Stomach smooth muscle (tissue), 2 donors: Measurements from ENCODE around the gene DTNB.

ENCODE experiments used
- H3K27ac ChIP-seq: one replicate; pipeline ENCODE4 v1.7.0; 2013; ENCODE audit warnings: mild to moderate bottlenecking, low read length, inconsistent platforms
- H3K27me3 ChIP-seq, 2 donors: one replicate each; pipeline ENCODE4 v1.7.0; 2013; ENCODE audit warnings: low read length in 2 of 2; ENCODE audit not compliant: insufficient read depth in 2 of 2, control insufficient read depth in 1 of 2
- H3K36me3 ChIP-seq, 2 donors: one replicate each; pipeline ENCODE4 v1.7.0; 2013; ENCODE audit warnings: low read length in 2 of 2; ENCODE audit not compliant: control insufficient read depth in 2 of 2, insufficient read depth in 2 of 2
- H3K4me1 ChIP-seq: one replicate; pipeline ENCODE4 v1.7.0; 2013; ENCODE audit warnings: low read length; ENCODE audit not compliant: control insufficient read depth, insufficient read depth
- H3K4me3 ChIP-seq, 2 donors: one replicate each; pipeline ENCODE4 v1.7.0; 2013; ENCODE audit warnings: low read length in 2 of 2
- H3K9ac ChIP-seq, 2 donors: one replicate each; pipeline ENCODE4 v1.7.0; 2013; ENCODE audit warnings: low read length in 2 of 2, mild to moderate bottlenecking in 1 of 2
- H3K9me3 ChIP-seq, 2 donors: one replicate each; pipeline ENCODE4 v1.7.0; 2013; ENCODE audit warnings: low read length in 2 of 2; ENCODE audit not compliant: control insufficient read depth in 2 of 2
- donor health status: healthy.
- donor health status: Pancreatic carcinoma.

The DTNB gene

DNA sequence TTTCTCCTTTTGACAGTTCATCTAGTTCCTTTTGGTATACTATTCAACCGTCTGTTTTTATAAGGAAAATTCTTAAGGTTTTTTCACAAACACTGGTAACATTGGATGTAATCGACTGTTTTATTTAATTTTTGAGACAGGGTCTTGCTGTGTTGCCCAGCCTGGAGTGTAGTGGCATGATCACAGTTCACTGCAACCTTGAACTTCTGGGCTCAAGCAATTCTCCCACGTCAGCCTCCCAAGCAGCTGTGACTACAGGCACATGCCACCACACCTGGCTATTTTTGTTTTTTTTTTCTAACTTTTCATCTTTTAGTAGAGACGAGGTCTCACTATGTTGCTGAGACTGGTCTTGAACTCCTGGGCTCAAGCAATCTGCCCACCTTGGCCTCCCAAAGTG, 227.3 kb downstream of the DTNB start:
- Histone ChIP-seq H3K9ac (no peak overlapping the region), H3K4me3 (no peak overlapping the region), H3K4me1 (no peaks in the 10 kb centered on the region), H3K9me3 (no peaks in the 10 kb centered on the region), H3K27me3 (no peaks in the 10 kb centered on the region), H3K36me3 (no peaks in the 10 kb centered on the region), H3K27ac (no peak overlapping the region)

DNA sequence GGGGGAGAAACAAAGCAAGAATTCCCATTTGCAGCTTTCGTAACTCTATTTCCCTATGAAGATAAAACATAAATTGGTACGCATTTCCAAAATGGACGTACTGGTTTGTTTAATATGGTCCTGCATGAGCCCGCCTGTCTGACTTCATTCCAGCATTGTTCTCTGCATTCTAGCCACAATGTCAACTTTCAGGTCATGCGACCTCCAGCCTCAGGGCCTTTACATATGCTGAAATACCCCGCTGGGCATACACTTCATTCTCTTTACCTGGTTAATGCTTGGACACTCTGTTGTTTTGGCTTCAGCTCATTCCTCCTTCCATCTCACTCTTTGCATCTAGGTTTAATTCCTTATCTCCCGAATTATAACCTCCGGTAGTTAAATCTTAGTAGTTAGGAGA, 227.9 kb downstream of the DTNB start:
- no peak overlapping the region for H3K4me3 ChIP-seq
- H3K27me3 ChIP-seq = no peaks in the 10 kb centered on the region
- H3K9ac ChIP-seq = no peak overlapping the region
- no peaks in the 10 kb centered on the region for H3K36me3 ChIP-seq
- no peaks in the 10 kb centered on the region for H3K9me3 ChIP-seq
- H3K4me1 ChIP-seq = no peaks in the 10 kb centered on the region
- no peak overlapping the region for H3K27ac ChIP-seq

DNA sequence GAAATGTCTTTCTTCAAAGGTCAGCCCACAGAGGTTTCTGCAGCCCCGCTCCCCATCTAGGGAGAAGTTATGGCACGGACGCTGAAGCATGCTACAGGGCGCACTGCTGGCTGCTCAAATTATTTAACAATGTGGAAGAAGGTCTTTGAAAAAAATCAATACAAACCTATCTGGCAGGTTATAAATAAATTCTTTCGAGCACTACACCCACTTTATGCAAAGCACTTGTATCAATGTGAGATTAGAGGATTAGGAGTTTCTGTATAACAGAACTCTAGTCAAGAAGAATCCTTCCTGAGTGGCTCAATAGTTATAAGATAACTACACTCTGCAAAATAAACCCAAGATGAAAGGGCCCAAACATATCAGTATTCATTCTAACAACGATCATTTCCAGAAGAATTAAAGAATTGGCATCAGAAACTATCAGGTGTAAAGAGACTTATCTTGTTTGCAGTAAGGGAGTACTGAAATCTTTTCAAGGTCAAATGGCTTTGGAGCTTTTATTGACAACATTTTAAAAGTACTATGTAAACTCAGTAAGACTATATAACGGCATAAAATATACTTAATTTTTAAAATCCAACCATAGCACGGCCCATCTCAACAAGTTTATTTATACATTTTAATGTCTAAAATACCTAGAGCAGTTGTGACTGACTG, 228.6 kb downstream of the DTNB start:
- H3K27me3 ChIP-seq = no peaks in the 10 kb centered on the region
- H3K36me3 ChIP-seq = no peaks in the 10 kb centered on the region
- no peak overlapping the region for H3K27ac ChIP-seq
- no peaks in the 10 kb centered on the region for H3K9me3 ChIP-seq
- H3K4me1 ChIP-seq = no peaks in the 10 kb centered on the region
- H3K4me3 ChIP-seq = no peak overlapping the region
- no peak overlapping the region for H3K9ac ChIP-seq

DNA sequence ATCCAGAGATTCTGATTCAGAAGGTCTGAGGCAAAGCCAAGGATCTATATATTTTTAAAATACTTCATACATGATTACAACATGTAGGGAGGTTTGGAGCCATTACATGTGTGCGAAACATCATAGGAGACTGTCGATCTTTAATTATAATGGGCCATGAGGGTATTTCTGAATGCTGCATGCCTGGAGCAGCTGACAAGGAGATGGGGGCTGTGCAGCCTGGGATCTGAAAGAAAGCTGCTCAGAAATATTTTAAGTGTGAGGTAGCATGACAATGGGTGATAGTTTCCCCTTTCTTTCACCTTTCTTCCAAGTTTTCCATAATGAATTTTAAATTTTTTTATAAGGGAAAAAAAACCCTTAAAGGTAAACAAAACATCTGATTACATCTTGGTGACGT, 229.6 kb downstream of the DTNB start:
- H3K27me3 ChIP-seq = no peaks in the 10 kb centered on the region
- no peaks in the 10 kb centered on the region for H3K4me1 ChIP-seq
- H3K9ac ChIP-seq = no peak overlapping the region
- no peaks in the 10 kb centered on the region for H3K36me3 ChIP-seq
- no peaks in the 10 kb centered on the region for H3K9me3 ChIP-seq
- no peak overlapping the region for H3K4me3 ChIP-seq
- H3K27ac ChIP-seq = no peak overlapping the region

DNA sequence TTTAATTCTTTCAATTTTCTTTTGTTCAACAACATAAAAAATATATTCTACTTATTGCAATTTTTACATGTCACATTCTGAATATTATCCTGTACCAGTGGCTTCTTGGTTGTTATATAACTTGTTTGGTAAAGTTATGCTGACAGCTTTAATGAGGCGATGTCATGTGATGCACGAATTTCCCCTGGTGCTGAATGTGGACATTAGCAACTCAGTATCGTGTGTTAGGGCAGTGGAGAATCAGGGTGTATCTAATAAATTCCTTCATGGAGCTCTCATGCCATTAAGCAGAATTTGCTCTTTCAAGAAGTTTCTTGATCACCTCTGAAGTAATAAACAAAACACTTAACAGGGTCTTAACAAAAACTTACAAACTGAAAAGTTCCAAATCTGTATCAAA, 232.0 kb downstream of the DTNB start:
- Histone ChIP-seq H3K27me3 (no peaks in the 10 kb centered on the region), H3K9me3 (no peaks in the 10 kb centered on the region), H3K4me1 (no peaks in the 10 kb centered on the region), H3K36me3 (no peaks in the 10 kb centered on the region), H3K27ac (no peak overlapping the region), H3K9ac (no peak overlapping the region), H3K4me3 (no peak overlapping the region)

DNA sequence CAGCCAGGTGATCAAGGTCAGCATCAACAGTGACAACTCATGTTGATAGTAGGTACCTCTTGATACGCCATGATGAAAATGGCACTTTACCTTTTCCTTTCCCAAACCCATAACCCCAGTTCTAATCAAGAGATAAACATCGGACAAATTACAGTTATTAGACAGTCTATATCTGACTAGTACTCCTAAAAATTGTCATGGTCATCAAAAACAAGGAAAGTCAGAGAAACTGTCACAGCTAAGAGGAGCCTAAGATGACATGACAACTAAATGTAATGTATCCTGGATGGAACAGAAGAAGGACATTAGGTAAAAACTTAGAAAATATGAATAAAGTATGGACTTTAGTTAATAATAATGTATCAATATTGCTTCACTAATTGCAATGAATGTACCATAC, 234.6 kb downstream of the DTNB start:
- H3K9ac ChIP-seq = no peak overlapping the region
- H3K27ac ChIP-seq = no peak overlapping the region
- no peaks in the 10 kb centered on the region for H3K36me3 ChIP-seq
- H3K4me1 ChIP-seq = no peaks in the 10 kb centered on the region
- H3K27me3 ChIP-seq = no peaks in the 10 kb centered on the region
- no peaks in the 10 kb centered on the region for H3K9me3 ChIP-seq
- no peak overlapping the region for H3K4me3 ChIP-seq

DNA sequence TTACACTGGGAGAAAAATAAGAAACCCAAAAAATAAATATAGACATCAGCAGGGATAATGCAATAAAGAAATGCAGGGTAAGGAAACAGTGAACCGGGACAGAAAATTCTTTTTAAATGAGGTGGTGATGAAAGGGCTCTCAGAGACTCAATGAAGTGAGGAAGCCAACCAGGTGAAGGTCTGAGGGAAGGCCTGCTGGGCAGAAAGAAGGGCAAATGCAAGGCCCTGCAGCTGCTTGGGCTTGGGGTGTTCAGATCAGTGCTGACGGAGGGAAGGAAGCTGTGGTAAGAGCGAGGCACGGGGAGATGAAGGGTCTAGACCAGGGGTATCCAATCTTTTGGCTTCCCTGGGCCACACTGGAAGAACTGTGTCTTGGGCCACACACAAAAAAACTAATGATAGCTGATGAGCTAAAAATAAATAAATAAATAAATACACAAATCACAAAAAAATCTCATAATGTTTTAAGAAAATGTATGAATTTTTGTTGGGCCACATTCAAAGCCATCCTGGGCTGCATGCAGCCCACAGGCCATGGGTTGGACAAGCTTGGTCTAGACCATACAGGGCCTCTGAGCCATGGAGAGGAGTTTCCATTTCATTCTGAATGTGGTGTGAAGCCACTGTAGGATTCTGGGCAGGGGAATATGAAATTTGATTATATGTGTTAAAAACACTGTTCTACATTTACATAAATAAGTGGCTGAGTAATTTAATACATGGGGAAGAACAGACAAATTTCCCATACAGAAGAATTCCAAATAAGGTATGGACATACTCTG, 235.3 kb downstream of the DTNB start:
- Histone ChIP-seq H3K27ac (no peak overlapping the region), H3K9ac (no peak overlapping the region), H3K9me3 (no peaks in the 10 kb centered on the region), H3K27me3 (no peaks in the 10 kb centered on the region), H3K36me3 (no peaks in the 10 kb centered on the region), H3K4me3 (no peak overlapping the region), H3K4me1 (no peaks in the 10 kb centered on the region)

DNA sequence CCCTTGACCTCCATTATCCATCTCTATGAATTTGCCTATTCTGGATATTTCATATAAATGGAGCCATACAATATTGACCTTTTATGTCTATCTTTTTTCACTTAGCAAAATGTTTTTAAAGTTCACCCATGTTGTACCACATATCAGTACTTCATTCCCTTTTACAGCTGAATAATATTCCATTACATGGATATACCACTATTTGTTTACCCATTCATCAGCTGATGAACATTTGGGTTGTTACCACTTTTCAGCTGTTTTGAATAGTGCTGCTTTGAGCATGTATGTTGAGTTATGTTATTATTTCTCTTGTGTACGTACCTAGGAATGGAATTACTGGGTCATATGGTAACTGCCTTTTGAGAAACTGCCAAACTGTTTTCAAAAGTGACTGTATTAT, 238.0 kb downstream of the DTNB start:
- H3K4me3 ChIP-seq = no peak overlapping the region
- no peaks in the 10 kb centered on the region for H3K4me1 ChIP-seq
- no peaks in the 10 kb centered on the region for H3K27me3 ChIP-seq
- no peaks in the 10 kb centered on the region for H3K9me3 ChIP-seq
- H3K9ac ChIP-seq = no peak overlapping the region
- no peak overlapping the region for H3K27ac ChIP-seq
- no peaks in the 10 kb centered on the region for H3K36me3 ChIP-seq

DNA sequence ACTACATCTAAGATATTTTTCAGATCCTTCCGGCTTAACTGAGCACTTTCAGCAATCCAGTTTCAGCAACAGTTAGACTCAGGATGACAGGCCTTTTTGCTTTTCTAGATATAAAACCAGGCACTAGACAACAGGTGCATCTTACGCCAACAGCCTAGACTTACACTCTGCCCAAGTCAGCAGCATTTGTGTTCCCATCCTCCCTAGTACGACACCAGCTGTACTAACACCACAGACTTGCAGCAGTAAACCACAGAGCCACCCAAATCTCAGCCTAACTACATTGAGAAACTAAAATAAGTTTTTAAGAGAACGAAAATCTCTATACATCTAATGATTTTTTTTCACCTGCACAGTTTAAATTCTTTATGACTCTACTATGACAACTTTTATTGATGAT, 241.8 kb downstream of the DTNB start:
- Histone ChIP-seq H3K36me3 (no peaks in the 10 kb centered on the region), H3K9me3 (no peaks in the 10 kb centered on the region), H3K4me3 (no peak overlapping the region), H3K4me1 (no peaks in the 10 kb centered on the region), H3K9ac (no peak overlapping the region), H3K27me3 (no peaks in the 10 kb centered on the region), H3K27ac (no peak overlapping the region)

DNA sequence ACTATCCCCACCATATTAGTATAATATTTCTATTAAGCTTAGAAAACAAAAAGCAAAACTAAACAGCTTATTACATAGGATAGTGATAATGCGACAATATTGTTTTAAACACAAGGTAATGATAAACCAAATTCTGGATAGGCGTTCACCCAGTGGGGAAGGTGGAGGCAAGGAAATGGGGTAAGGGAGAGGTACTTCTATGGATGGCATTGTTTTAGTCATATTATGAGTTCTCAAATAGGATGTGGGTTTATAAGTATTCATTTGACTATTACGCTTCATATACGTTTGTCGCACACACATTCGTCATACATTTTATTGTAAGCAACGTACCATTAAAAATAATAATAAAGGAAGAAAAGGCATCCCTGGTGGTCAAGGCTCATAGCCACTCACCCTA, 242.8 kb downstream of the DTNB start:
- no peaks in the 10 kb centered on the region for H3K36me3 ChIP-seq
- no peaks in the 10 kb centered on the region for H3K27me3 ChIP-seq
- no peak overlapping the region for H3K27ac ChIP-seq
- H3K4me3 ChIP-seq = no peak overlapping the region
- no peak overlapping the region for H3K9ac ChIP-seq
- no peaks in the 10 kb centered on the region for H3K9me3 ChIP-seq
- H3K4me1 ChIP-seq = no peaks in the 10 kb centered on the region

DNA sequence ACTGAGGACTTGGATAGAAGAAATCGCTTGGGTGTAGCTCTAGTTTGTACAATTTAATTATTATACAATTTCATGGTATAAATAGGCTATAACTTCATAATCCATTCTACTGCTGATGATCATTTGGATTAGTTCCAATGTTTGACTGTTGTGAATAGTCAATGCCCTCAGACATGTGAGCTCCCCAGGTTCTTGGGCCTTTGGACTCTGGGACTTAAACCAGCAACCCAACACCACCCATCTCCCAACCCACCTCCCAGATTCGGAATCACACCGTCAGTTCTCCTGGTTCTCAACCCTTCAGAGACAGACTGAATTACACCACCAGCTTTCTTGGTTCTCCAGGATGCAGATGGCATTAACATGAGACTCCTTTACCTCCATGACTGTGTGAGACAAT, 247.1 kb downstream of the DTNB start:
- Histone ChIP-seq H3K9ac (no peak overlapping the region), H3K27me3 (no peaks in the 10 kb centered on the region), H3K4me1 (no peaks in the 10 kb centered on the region), H3K27ac (no peak overlapping the region), H3K36me3 (no peaks in the 10 kb centered on the region), H3K9me3 (no peaks in the 10 kb centered on the region), H3K4me3 (no peak overlapping the region)
